ENCODE measurements around the gene CELSR1.

The CELSR1 gene

DNA sequence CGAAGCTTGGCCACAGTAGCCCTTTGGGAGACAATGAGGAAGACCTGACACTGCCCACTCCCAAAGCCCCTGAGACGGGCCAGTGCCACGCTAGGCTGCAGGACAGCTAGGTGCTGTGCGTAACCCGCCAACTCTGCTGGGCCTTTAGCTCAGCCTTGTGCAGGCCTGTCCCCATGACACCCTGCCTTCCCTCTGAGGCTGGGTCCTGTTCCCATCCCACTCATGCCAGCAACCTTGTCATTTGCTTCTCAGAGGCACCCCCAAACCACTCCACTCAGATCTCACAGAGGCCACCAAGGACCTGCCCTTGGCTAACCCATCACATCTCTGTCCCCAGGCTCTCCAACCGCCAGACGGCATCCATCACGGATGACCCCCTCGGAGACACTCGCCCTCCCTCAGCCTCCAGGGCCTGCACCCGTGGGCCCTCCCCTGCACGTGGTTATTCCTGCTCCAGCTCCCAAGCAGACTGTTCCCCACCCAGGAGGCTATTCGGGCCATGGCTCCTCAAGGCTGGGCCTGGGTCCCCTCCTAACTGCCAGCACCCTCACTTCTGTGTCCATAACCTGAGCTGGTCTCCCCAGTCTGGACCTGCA, 11.1 kb downstream of the CELSR1 start:
- peaks cover 9% of the 10 kb centered on the region for H3K27me3 Mint-ChIP-seq (ENCODE audit: low read depth, poor library complexity)
- H3K36me3 Mint-ChIP-seq (ENCODE audit: low read depth): peaks cover 18% of the 10 kb centered on the region
- H3K4me3 Mint-ChIP-seq: no peak overlapping the region
- TF ChIP-seq, protein P1, sequence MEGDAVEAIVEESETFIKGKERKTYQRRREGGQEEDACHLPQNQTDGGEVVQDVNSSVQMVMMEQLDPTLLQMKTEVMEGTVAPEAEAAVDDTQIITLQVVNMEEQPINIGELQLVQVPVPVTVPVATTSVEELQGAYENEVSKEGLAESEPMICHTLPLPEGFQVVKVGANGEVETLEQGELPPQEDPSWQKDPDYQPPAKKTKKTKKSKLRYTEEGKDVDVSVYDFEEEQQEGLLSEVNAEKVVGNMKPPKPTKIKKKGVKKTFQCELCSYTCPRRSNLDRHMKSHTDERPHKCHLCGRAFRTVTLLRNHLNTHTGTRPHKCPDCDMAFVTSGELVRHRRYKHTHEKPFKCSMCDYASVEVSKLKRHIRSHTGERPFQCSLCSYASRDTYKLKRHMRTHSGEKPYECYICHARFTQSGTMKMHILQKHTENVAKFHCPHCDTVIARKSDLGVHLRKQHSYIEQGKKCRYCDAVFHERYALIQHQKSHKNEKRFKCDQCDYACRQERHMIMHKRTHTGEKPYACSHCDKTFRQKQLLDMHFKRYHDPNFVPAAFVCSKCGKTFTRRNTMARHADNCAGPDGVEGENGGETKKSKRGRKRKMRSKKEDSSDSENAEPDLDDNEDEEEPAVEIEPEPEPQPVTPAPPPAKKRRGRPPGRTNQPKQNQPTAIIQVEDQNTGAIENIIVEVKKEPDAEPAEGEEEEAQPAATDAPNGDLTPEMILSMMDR (IDR thresholded peaks at IDR 0.05): no peak
- peaks cover 44% of the 10 kb centered on the region for H3K4me1 Mint-ChIP-seq
- H3K9me3 Mint-ChIP-seq: no peaks in the 10 kb centered on the region
- no peak for DNase-seq
- H3K27ac Mint-ChIP-seq: no peak overlapping the region

DNA sequence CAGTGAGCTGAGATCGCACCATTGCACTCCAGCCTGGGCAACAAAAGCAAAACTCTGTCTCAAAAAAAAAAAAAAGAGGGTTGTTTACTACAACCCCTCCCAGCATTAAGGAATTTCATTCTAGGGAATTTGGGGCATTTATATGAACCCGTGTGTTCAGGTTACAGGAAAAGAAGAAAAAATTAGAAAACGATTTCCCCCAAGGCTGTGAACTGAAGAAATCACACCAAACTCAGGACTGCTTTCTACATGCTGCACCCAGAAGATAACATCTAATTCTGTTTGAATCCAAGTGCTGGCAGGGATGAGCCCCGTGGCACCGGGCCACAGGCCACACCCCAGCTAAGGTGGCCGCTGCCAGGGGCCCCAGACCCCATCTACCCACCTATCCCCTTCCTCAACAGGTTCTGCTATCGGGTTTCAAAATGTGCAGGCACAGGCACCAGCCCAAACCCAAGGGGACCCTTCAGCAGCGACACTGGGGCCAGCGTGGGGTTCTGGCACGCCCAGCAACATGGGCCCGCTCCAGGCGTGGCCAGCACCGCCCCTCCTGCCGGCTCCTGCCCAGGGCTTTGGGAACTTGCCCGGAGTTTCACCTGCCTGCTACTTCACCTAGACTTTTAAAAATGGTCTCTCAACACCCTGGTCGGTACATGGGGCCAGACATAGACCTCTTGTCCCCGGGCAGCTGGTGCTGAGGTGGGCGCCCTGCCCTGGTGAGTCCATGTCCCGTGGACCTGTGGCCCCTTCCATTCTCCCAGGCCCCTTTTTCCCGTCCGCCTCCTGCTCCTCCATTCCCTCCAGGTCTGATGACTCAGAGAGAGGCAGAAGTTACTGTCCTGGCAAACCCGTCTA, 11.8 kb downstream of the CELSR1 start:
- TF ChIP-seq, protein P1 (IDR thresholded peaks at IDR 0.05): no peak
- no peak overlapping the region for H3K4me3 Mint-ChIP-seq
- H3K27me3 Mint-ChIP-seq (ENCODE audit: low read depth, poor library complexity): peaks cover 9% of the 10 kb centered on the region
- H3K27ac Mint-ChIP-seq: no peak overlapping the region
- H3K9me3 Mint-ChIP-seq: no peaks in the 10 kb centered on the region
- H3K4me1 Mint-ChIP-seq: peaks cover 40% of the 10 kb centered on the region
- DNase-seq: no peak
- peaks cover 14% of the 10 kb centered on the region for H3K36me3 Mint-ChIP-seq (ENCODE audit: low read depth)

DNA sequence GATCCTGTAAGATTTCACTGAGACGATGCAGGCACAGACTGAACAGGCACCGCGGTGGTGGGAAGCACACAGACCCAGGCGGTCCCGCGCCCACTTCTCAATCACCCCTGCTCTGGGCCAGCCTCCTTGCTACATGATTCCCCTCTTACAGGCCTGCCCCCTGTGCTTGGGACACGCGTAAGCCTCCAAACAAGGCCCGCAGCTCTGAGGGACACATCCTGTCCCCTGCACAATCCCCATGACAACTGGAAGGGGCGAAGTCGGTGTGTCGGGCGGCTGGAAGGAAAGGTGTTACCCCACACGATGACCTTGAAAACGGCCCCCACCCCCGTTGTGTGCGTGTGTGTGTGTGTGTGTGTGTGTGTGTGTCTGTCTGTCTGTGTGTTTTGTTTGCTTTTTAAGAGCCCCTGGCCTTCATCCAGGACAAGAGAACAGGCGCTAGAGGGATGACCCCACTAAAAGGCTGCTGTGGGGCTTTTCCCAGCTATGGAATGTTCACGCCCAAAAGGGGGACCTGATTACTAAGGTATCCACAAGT, 13.1 kb downstream of the CELSR1 start:
- DNase-seq: no peak
- Mint-ChIP-seq H3K27ac (no peak overlapping the region), H3K27me3 (ENCODE audit: low read depth, poor library complexity) (peaks cover 12% of the 10 kb centered on the region), H3K36me3 (ENCODE audit: low read depth) (peaks cover 11% of the 10 kb centered on the region), H3K9me3 (no peaks in the 10 kb centered on the region), H3K4me1 (peaks cover 37% of the 10 kb centered on the region), H3K4me3 (no peak overlapping the region)
- TF ChIP-seq, protein P1 (IDR thresholded peaks at IDR 0.05): no peak

DNA sequence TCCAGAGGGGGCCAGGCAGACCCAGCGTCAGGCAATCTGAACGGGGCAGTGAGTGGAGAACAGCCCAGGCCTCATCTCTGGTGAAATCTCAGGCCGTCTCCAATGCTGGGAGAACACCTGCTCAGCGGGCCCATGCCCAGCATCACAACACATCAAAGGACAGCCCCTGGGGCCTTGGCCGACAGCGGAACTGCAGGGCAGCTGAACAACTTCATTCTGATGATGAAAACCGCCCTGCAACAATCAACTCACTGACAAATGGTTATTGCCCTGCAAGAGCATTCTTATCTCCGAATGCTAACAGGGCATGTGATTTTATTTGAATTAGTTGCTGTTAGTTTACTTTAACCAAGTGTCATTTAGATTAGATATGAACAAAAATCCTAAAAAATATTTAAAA, 14.6 kb downstream of the CELSR1 start:
- DNase-seq: no peak
- Mint-ChIP-seq H3K4me1 (peaks cover 30% of the 10 kb centered on the region), H3K9me3 (no peaks in the 10 kb centered on the region), H3K27ac (no peak overlapping the region), H3K4me3 (no peak overlapping the region), H3K27me3 (ENCODE audit: low read depth, poor library complexity) (peaks cover 12% of the 10 kb centered on the region), H3K36me3 (ENCODE audit: low read depth) (no peaks in the 10 kb centered on the region)
- TF ChIP-seq, protein P1 (IDR thresholded peaks at IDR 0.05): no peak

DNA sequence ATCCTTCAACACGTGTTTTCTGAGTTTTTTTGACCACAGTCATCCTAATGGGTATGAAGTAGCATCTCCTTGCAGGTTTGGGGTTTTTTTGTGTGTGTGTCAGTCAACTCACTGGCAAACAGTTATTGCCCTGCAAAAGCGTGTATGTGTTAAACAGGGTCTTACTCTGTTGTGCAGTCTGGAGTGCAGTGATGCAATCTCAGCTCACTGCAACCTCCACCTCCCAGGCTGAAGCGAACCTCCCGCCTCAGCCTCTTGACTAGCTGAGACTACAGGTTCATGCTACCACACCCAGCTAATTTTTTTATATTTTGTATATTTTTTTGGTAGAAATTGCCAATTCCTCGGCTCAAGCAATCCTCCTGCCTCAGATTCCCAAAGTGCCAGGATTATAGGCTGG, 15.4 kb downstream of the CELSR1 start:
- no peak for DNase-seq
- no peak overlapping the region for H3K27ac Mint-ChIP-seq
- H3K36me3 Mint-ChIP-seq (ENCODE audit: low read depth): no peaks in the 10 kb centered on the region
- no peaks in the 10 kb centered on the region for H3K9me3 Mint-ChIP-seq
- no peak overlapping the region for H3K4me3 Mint-ChIP-seq
- H3K27me3 Mint-ChIP-seq (ENCODE audit: low read depth, poor library complexity): peaks cover 12% of the 10 kb centered on the region
- TF ChIP-seq, protein P1 (IDR thresholded peaks at IDR 0.05): no peak
- peaks cover 30% of the 10 kb centered on the region for H3K4me1 Mint-ChIP-seq
